H1 (cell line): ENCODE measurements around the gene CHN2. TPM values are rescaled to one million over a fixed set of nuclear protein-coding genes. Genes with fewer than 3 reads are reported as not detected.

Experiments
- RBBP5 ChIP-seq: IDR thresholded peaks from 2 replicates; pipeline ENCODE4 v1.7.1; 2012; ENCODE audit warnings: low read depth, mild to moderate bottlenecking, inconsistent platforms, low read length, moderate library complexity, borderline replicate concordance
- polyA plus RNA-seq, 7 experiments: library from polyadenylated mRNA; depleted of rRNA in 3 of 7; stranded (reverse) in 5 of 7; unstranded in 2 of 7; fragments of >200 nt in 5 of 7; fragments of 200-250 nt in 2 of 7; gene quantifications; 1 replicate in 5 of 7; 2 replicates in 1 of 7; 4 replicates in 1 of 7; pipeline versions ENCODE4 v1.2.1 to v1.2.3, GENCODE V29; 2011 to 2013; ENCODE audit warnings: missing spikeins in 2 of 7, mixed read lengths in 2 of 7
- total RNA-seq: library from RNA; stranded (reverse); fragmentation: NEBNext Ultra II Directional; extraction: Animal tissue kit (Norgen Biotek cat#: 25700); gene quantifications from 2 replicates; pipeline ENCODE4 v1.2.1, GENCODE V29; 2021

CHN2 gene
- total and polyA plus RNA-seq, 2 of the 8 experiments (the other 6 are each of a cell fraction or from before 2014, with no cell fraction given) = 2.9 to 4.8 TPM

DNA sequence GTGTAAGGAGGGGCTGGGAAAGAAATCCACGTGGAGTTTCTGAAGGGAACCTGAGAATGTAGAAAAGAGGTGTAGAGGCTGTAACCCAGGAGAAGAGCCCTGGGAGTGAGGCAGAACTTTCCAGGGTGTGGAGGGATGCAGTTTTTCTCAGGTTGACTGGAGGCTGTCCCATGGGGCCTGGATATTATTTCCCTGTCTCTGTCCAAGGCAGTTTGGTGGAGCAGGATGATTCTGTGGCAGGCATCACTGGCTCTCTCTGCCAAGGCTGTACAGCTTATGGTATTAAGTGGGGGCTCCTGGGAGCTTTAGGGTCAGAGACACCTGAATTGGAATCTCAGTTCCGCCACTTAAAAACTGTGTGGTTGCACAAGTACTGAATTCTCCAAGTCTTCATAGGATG, 81.6 kb downstream of the CHN2 start (continued):
- TF ChIP-seq RBBP5 = no peak
